TTC549 (cell line): ENCODE measurements around the gene ZC3H12A.

Experiments used
- FAIRE-seq: peaks from 2 replicates; lab custom pipeline; 2012; peaks lifted over from hg19 to GRCh38; lab: Jason Lieb, UNC

The ZC3H12A gene

GRCh38 chr1:37474046-37474696, at the start of gene ZC3H12A:
ZC3H12A (plus strand) TSS chr1:37474580; CDS start chr1:37475497, 917 bp downstream.
- no peak for FAIRE-seq

- FAIRE-seq = no peak
These were observed 49.2 kb upstream of the ZC3H12A start for GRCh38 chr1:37425221-37425620.

- FAIRE-seq = no peak
These were observed 45.4 kb upstream of the ZC3H12A start for GRCh38 chr1:37429029-37429428.

- FAIRE-seq = no peak
These were observed 44.0 kb upstream of the ZC3H12A start for GRCh38 chr1:37430103-37430985.

GRCh38 chr1:37432716-37433115, 41.7 kb upstream of the ZC3H12A start:
- no peak for FAIRE-seq

GRCh38 chr1:37433171-37433570, 41.2 kb upstream of the ZC3H12A start:
- FAIRE-seq = no peak

- FAIRE-seq = no peak
These were observed 39.8 kb upstream of the ZC3H12A start for GRCh38 chr1:37434292-37435225.

GRCh38 chr1:37437087-37437486, 37.3 kb upstream of the ZC3H12A start:
- no peak for FAIRE-seq

- FAIRE-seq = no peak
These were observed 36.1 kb upstream of the ZC3H12A start for GRCh38 chr1:37438037-37438868.

- FAIRE-seq = no peak
These were observed 35.5 kb upstream of the ZC3H12A start for GRCh38 chr1:37438869-37439343.

- no peak for FAIRE-seq
These were observed 34.9 kb upstream of the ZC3H12A start for GRCh38 chr1:37439349-37439995.

- no peak for FAIRE-seq
These were observed 32.9 kb upstream of the ZC3H12A start for GRCh38 chr1:37441490-37441889.

- FAIRE-seq = no peak
These were observed 32.2 kb upstream of the ZC3H12A start for GRCh38 chr1:37442139-37442538.

- FAIRE-seq = no peak
These were observed 31.7 kb upstream of the ZC3H12A start for GRCh38 chr1:37442644-37443043.

- no peak for FAIRE-seq
These were observed 27.5 kb upstream of the ZC3H12A start for GRCh38 chr1:37446874-37447273.

- no peak for FAIRE-seq
These were observed 26.2 kb upstream of the ZC3H12A start for GRCh38 chr1:37448185-37448584.

GRCh38 chr1:37448691-37449417, 25.5 kb upstream of the ZC3H12A start:
- no peak for FAIRE-seq

GRCh38 chr1:37449936-37450335, 24.4 kb upstream of the ZC3H12A start:
- no peak for FAIRE-seq

GRCh38 chr1:37452416-37452815, 22.0 kb upstream of the ZC3H12A start:
- FAIRE-seq = no peak

GRCh38 chr1:37453647-37454046, 20.7 kb upstream of the ZC3H12A start:
- no peak for FAIRE-seq
